ENCODE measurements around the gene VPS25.
A peak's percentile ranks its signal among the peaks of the same experiment; 100 is the strongest.

Gene VPS25

DNA sequence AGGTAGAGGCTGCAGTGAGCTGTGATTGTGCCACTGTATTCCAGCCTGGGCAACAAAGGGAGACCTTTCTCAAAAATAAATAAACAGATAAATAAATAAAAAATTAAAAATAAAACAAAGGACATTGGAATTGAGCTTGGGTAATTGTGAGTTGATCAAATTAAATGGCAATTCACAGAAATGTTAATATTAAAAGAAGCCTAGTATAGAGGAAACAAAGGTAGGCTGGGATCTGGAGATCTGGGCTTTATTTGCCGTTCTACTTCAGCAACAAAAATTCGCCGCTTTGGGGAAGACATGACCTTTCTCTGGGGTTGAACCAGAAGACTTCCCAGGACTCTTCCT is 332 bp upstream of the VPS25 start:
- TF ChIP-seq, protein P1, sequence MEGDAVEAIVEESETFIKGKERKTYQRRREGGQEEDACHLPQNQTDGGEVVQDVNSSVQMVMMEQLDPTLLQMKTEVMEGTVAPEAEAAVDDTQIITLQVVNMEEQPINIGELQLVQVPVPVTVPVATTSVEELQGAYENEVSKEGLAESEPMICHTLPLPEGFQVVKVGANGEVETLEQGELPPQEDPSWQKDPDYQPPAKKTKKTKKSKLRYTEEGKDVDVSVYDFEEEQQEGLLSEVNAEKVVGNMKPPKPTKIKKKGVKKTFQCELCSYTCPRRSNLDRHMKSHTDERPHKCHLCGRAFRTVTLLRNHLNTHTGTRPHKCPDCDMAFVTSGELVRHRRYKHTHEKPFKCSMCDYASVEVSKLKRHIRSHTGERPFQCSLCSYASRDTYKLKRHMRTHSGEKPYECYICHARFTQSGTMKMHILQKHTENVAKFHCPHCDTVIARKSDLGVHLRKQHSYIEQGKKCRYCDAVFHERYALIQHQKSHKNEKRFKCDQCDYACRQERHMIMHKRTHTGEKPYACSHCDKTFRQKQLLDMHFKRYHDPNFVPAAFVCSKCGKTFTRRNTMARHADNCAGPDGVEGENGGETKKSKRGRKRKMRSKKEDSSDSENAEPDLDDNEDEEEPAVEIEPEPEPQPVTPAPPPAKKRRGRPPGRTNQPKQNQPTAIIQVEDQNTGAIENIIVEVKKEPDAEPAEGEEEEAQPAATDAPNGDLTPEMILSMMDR (IDR thresholded peaks at IDR 0.05; ENCODE audit: insufficient read depth, low read depth, low read length, missing control alignments) = no peak
- peak overlapping the region; percentile 98 for H3K4me3 ChIP-seq (ENCODE audit: low read length)
- no peak for DNase-seq (ENCODE audit: low read depth)

DNA sequence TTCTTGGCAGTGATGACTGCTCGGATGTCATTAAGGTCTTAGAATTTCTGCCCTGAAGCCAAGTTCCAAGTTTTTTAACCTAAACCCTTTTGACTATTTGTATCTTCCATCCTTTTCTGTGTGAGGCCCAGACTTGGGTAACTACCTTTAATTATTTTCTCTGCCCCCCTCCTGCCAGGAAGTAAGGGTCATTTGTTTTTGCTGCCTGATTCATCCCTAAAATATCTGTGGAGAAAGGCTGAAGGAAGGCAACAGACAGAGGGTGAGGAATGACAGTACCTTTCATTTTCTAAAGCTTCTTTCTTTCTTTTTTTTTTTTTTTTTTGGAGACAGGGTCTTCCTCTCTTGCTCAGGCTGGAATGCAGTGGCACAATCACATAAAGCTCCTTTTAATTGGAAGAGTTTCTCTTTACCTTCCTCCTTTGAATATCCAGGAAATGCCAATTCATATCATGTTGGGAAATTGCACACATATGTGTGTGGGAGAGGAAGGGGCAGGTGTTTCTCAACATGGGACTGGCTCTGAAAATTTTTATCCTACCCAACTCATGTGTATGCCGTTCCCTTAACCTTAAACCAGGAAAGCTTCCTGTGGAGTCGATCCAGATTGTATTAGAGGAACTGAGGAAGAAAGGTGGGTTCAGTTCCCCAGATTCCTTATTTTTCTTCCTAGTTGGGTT is 957 bp downstream of the VPS25 start:
- TF ChIP-seq, protein P1 (IDR thresholded peaks at IDR 0.05; ENCODE audit: insufficient read depth, low read depth, low read length, missing control alignments) = no peak
- peak; percentile 59 for DNase-seq (ENCODE audit: low read depth)
- peak overlapping the region; percentile 98 for H3K4me3 ChIP-seq (ENCODE audit: low read length)

DNA sequence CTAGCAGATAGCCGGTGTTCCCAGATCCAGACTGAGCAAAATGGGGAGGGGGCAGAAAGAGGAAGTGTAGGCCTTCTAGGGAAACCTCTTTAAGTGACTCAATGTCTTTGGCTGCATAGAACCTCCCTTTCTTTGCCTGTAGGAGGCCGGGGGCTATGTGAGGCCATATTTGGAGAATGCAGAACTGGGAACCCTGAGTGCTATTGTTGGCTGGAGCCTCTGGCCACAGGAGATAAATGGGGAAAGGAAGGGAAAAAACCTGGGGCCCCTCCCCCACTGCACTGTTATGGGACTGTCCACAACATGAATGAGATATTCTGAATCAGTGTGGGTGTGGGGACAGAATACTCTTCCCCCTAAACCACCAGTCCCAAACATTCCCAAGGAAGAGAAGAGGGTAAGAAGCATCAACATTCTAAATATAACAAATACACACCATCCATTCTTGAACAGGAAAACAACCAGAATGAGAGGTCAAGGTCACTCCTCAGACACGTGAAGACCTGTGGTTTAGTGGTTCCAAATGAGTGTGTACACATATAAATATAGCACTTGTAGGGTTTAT is 2.4 kb downstream of the VPS25 start:
- TF ChIP-seq, protein P1 (IDR thresholded peaks at IDR 0.05; ENCODE audit: insufficient read depth, low read depth, low read length, missing control alignments) = no peak
- no peak overlapping the region for H3K4me3 ChIP-seq (ENCODE audit: low read length)
- DNase-seq (ENCODE audit: low read depth) = no peak

DNA sequence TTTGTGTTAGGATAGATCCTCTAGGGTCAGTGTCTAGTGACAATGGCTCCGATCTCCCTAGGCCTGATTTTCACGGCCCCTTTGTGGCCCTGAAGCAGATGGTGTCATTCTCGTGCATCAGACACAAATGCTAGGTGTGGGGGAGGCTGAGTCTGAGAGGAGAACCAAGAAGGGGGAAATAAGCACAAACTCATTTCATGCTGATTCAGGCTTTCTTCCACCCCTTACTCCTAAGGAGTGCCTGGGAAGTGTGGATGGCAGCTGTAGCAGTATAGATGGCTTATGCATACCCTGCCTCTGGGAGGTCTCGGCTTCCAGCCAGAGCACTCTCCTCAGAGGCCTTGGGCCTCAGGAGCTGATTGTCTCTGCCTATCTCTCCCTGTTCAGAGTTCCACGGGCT is 5.3 kb downstream of the VPS25 start:
- no peak for DNase-seq (ENCODE audit: low read depth)
- TF ChIP-seq, protein P1 (IDR thresholded peaks at IDR 0.05; ENCODE audit: insufficient read depth, low read depth, low read length, missing control alignments) = no peak
- H3K4me3 ChIP-seq (ENCODE audit: low read length) = no peak overlapping the region

DNA sequence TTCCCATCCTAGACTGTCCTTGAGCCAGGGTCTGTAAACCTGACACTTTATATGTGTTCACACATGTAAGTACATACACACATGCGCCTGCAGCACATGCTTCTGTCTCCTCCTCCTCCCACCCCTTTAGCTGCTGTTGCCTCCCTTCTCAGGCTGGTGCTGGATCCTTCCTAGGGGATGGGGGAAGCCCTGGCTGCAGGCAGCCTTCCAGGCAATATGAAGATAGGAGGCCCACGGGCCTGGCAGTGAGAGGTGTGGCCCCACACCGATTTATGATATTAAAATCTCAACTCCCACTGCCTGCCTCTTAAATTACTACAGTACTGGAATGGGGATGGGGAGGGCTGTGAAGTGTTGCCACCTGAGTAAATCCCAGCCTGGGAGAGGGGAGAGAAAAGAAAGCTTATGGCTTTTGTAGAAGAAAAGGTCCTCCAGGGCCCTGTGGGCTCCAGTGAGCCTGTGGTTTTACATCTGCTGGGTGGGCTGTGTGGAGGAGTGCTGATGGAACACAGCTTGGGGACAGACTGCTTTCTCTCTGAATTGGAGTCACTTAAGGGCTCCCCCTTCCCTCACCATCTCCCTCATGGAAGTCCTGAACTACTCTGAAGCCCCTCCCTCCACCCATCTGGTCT is 6.2 kb downstream of the VPS25 start:
- no peak overlapping the region for H3K4me3 ChIP-seq (ENCODE audit: low read length)
- DNase-seq (ENCODE audit: low read depth) = no peak
- TF ChIP-seq, protein P1 (IDR thresholded peaks at IDR 0.05; ENCODE audit: insufficient read depth, low read depth, low read length, missing control alignments) = no peak

DNA sequence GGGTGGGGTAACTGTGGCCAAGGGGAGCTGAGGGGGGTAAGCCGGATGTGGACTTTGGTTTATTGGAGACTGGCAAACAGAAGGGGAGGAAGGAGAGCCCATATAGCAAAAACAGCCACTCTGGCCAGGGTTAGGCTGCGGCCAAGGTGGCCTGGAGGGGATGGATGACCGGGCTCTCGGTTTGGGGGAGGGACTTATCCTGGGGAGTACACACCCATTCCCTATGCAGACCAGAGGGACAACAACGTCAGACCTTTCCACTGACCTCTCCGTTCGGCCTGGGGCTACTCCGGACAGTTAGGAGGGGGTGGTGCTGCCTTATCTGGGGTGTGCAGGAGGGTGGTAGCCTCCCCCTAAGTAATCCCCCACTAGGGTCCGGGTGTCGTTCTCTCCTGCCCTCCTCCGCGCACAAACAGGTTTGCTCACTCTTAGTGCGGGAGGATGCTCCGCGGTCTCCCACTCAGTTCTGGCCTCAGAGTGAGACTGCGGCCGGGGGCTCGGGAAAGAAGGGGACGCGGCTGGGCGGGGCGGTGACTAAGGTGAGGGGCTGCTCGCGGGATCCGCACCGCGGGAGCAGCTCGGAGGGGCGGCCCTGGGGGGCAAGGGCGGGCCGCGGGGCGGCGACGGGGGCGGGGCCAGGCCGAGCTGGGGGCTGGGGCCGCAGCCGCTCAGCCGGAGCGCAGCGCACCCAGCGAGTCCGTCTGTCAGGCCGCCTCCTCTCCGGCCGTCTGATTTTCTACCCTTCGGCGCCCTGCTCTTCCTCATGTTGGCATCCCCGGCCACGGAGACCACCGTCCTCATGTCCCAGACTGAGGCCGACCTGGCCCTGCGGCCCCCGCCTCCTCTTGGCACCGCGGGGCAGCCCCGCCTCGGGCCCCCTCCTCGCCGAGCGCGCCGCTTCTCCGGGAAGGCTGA is 6.9 kb downstream of the VPS25 start, which contains the start of gene WNK4:
Gene WNK4, plus strand, starts transcription at position 675 of the 915 bp plus-strand sequence. Its CDS starts 89 bp downstream, at position 764.
- TF ChIP-seq, protein P1 (IDR thresholded peaks at IDR 0.05; ENCODE audit: insufficient read depth, low read depth, low read length, missing control alignments) = no peak
- peak within 1 kb of the TSS; percentile 13 for H3K4me3 ChIP-seq (ENCODE audit: low read length)
- no peak for DNase-seq (ENCODE audit: low read depth)

Measured in epithelial cell of esophagus (primary cell).